ENCODE measurements around the gene NEK7. TPM values are rescaled to one million over a fixed set of nuclear protein-coding genes. Genes with fewer than 3 reads are reported as not detected.

NEK7 gene
- total RNA-seq, 1 experiment from 2014 or later, result 699 TPM

DNA sequence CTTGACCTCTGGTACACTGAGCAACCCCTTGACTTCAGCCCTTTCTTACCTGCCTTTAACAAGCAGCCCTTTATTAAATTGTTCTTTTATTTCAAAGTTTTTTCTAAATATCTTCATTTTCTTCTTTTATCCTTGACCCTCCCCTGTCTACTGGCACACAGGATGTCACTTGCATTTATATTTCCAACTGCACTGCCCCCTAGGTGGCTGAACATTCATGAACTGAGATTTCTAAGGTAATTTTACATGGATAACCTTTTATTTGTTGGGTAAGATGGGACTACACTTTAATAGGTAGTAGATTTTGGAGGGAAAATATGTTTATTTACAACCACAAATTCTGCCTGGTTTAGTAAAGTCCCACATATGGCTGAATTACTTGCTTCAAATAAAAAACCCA, 193.7 kb downstream of the NEK7 start:
- no peak for DNase-seq (ENCODE audit: low spot score)

GRCh38 chr1:198352975-198353695, 196.3 kb downstream of the NEK7 start:
- no peak for DNase-seq (ENCODE audit: low spot score)

- no peak for DNase-seq (ENCODE audit: low spot score)
Measured at GRCh38 chr1:198357937-198358336, 201.1 kb downstream of the NEK7 start.

DNA sequence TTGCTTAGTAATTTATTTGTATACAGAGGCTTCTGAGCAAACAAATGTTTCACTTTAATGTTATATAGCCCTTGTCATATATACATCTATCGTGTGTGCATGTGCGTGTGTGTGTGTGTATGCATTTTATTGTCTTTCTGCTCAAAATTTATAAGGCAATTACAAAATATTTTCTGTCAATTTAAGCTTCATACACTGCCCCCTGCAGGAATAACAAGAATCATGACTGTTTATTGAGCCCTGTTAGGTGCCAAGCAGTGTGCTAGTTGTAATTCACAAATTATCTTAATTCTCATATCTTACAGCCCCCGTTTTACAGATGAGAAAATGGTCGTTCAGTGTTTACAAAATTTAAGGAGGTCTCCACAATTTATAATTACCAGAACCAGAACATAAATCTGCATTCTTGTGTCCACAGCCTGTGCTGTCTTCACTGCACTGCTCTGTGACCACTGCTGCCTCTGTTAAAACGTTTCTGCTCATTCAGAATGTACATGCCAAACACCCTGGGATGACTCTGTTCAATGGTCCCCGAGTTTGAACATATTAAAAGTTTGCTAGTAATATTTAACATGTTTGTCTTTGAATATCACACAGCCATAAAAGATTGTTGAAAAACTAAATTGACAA, 202.3 kb downstream of the NEK7 start:
- no peak for DNase-seq (ENCODE audit: low spot score)

DNA sequence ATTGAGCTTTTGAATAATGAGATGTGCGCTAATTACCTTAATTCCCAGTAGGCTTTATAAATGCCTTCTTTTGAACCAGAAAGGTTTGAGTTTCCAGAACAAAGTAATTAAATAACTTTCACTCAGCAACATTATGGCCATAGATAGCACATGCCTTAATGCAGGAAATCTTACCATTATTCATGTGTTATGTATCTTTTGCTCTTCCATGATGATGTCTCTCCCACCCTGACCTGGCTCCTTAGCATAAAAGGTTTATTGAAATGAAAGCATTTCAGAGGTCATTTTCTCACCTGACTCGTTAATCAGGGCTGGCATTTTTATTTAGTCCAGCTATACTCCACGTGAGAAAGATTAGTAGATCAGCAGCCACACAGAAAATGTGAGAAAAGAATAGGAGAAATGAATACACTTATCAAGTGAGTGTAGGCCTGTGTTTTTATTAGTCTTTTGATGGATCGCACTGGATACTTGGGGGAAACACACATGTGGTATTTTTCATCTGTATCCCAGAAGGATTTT, 203.5 kb downstream of the NEK7 start:
- DNase-seq (ENCODE audit: low spot score), result no peak

DNA sequence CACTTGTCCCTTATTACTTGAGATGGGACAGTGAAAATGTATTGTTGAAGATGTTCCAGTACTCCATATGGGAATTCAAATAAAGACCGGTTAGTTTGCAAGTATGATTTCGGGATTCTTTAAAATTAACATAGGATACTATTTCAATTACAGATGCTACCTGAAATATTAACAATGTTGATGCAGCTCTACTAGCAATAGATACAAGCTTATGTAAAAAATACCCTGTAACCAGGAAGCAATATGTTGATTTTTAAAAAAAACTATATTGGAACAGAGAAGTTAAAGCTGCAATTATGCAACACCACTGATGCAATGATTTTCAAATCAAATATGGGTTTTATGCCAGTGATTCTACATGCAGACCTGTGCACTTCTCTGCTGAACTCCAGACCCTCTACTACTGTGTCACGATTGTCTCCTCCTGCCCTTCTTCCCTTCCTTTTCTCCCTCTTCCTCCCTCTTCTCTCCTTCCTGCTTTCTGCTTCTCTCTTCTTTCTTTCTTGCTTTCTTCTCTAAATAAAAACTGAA, 204.5 kb downstream of the NEK7 start:
- no peak for DNase-seq (ENCODE audit: low spot score)

DNA sequence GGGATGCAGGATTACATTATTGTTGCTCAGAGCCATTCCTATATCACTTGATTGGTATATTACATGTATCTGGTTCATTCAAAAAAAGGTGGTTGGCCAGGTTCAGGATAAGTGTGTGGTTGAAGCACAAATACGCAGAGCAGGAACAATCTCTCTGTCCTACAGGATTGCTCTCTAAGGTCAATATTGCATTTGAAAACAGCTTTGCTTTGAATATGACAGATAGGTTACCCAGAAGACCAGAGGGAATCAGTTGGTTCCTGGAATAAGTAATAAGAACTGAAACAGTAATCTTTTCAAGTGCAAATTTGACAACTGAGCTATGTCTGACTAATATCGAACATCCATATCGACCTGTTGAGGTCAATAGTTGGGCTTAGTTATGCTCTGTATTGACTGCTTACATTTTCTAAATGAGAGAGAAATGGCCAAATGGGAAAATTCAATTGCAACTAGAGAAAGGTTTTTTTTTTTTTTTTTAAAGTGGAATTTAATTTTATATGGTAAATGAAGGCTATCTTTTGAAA, 206.9 kb downstream of the NEK7 start:
- DNase-seq (ENCODE audit: low spot score), result no peak

DNA sequence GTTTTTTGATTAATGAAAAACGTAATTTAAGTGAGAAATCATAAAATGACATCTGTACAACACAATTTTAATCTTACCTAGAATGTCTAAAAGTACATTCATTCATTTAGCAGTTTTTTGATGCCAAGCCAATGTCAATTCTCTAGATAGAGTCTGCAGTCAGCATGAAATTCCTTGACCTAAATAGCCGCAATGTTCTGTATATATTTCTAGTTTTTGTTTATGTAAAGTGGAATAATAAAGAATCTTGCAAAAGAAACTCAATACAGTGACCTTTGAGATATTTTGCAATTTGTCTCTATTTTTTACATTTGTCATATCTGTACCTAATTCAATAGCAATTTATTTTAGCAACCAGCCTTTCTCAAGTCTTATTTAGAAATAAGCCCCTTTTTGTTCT, 207.7 kb downstream of the NEK7 start:
- DNase-seq (ENCODE audit: low spot score), result no peak

DNA sequence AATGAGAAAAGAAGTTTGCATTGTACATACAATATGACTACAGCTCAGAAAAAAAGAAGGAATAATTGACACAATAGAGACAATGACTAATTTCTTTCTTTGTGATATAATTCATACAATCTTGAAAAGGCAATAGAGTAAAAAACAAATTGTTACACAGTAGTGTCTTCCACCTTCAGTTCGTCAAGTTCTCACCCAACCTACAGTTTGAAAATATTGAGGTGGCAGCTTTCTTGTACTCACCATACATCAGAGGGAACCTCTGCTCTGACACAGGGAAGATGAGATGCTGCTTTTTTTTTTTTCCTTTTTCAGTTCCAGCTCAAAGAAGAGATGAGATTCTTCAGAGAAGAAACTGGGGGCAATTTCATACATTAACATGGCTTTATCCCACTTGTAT, 210.5 kb downstream of the NEK7 start:
- DNase-seq (ENCODE audit: low spot score), result no peak

DNA sequence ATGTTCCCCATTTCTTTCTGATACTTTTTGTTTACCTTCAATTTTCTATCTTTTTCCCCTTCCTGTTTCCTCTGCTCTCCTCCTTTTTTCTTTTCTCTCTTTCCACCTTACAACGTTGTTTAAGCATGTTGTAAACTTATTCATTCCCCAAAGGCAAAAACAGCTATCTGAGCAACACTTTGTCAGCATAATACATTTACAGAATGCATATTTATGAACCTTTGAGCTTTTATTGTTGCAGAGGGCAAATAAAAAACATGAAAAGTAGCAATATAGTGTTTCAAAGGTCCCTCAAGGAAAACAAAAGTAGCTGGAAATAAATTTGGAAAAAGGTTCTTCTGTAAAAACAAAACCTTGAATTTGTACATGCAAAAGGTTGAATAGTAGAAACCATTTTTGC, 214.2 kb downstream of the NEK7 start:
- DNase-seq (ENCODE audit: low spot score), result no peak

Other genes starting within 250 kb of the NEK7 start
- 21.6 and 30.4 TPM in 2 replicates for gene LHX9, start 239.6 kb upstream of the NEK7 start, total RNA-seq (2014; rRNA removed; shearing (Covaris generic))

Measured in A172 (cell line).